HCT116 (cell line): ENCODE results near the gene POFUT2. TPM values are rescaled to one million over a fixed set of nuclear protein-coding genes. Genes with fewer than 3 reads are reported as not detected.

Experiments
- ATAC-seq: fragments of 200-7000 bp; cut with Tn5 transposase; 2 replicates; pipeline ENCODE4 v1.9.1; 2020; ENCODE audit warnings: mild to moderate bottlenecking, moderate library complexity
- BruUV-seq: library from RNA; stranded (reverse); fragments of 400-500 nt; replicated peaks from 2 replicates; lab custom pipeline; 2021; lab: Mats Ljungman, UMichigan
- CTCF ChIA-PET: fragments of 300-600 bp; sonication (Branson Sonifier 250); formaldehyde crosslinking; loops from one replicate; lab custom pipeline; 2021; ENCODE audit warnings: antibody characterized with exemption; lab: Charles Lee
- POLR2A ChIA-PET: fragments of 300-600, 350-600 bp; sonication (Branson Sonifier 250); formaldehyde crosslinking; loops from one replicate; lab custom pipeline; 2021; ENCODE audit warnings: antibody characterized with exemption; lab: Charles Lee
- RAD21 ChIA-PET, 2 experiments: fragments of 300-600 bp; sonication (Branson Sonifier 250); formaldehyde crosslinking; loops; one replicate each; lab custom pipeline; 2023; ENCODE audit warnings: low total read pairs in 2 of 2; ENCODE audit not compliant: uncharacterized antibody in 2 of 2, unreplicated experiment in 2 of 2, low non-redundant PET in 1 of 2; lab: Charles Lee
- DNase-seq: peaks from one replicate; pipeline ENCODE4 v3.0.0-alpha.2; 2010; ENCODE audit warnings: low read depth, low spot score
- H2AFZ ChIP-seq: fragments of 200-600 bp; shearing (Covaris generic), sonication (generic); 2 replicates; pipeline ENCODE4 v1.6.1; 2017; ENCODE audit warnings: low read depth, mixed run types, mixed read lengths, antibody characterized with exemption, low read length; ENCODE audit not compliant: poor library complexity, severe bottlenecking
- H3K27ac ChIP-seq: 2 replicates; pipeline ENCODE4 v1.5.1; 2012; ENCODE audit warnings: low read depth, low read length
- H3K27me3 ChIP-seq: fragments of 200-600 bp; sonication (generic); 2 replicates; pipeline ENCODE4 v1.6.1; 2016; ENCODE audit warnings: mixed run types, low read length, mixed read lengths; ENCODE audit not compliant: insufficient read depth
- H3K36me3 ChIP-seq, 2 experiments: fragments of 200-500 bp in 1 of 2; fragments of 200-600 bp in 1 of 2; sonication (Bioruptor generic) in 1 of 2; sonication (generic) in 1 of 2; 2 replicates each; pipeline versions ENCODE4 v1.5.1 to v1.6.1; 2014 to 2016; ENCODE audit warnings: low read length in 2 of 2, inconsistent platforms in 1 of 2, mixed read lengths in 1 of 2, mixed run types in 1 of 2; ENCODE audit not compliant: insufficient read depth in 2 of 2, control insufficient read depth in 1 of 2
- H3K4me1 ChIP-seq, 2 experiments: fragments of 200-600 bp in 1 of 2; sonication (generic) in 1 of 2; 2 replicates each; pipeline versions ENCODE4 v1.5.1 to v1.6.1; 2012 to 2017; ENCODE audit warnings: low read length in 2 of 2, inconsistent platforms in 1 of 2, mild to moderate bottlenecking in 1 of 2, mixed read lengths in 1 of 2, mixed run types in 1 of 2, moderate library complexity in 1 of 2; ENCODE audit not compliant: insufficient read depth in 2 of 2, control insufficient read depth in 1 of 2
- H3K4me2 ChIP-seq: fragments of 200-600 bp; sonication (generic); 2 replicates; pipeline ENCODE4 v1.6.1; 2017; ENCODE audit warnings: mixed run types, low read length, mixed read lengths
- H3K4me3 ChIP-seq, 2 experiments: fragments of 200-600 bp in 1 of 2; sonication (generic) in 1 of 2; replicated peaks in 1 of 2; 2 replicates each; pipeline ENCODE4 v1.5.1; 2011 to 2016; ENCODE audit warnings: low read length in 2 of 2, control low read depth in 1 of 2, low read depth in 1 of 2, mild to moderate bottlenecking in 1 of 2, mixed read lengths in 1 of 2, mixed run types in 1 of 2
- H3K79me2 ChIP-seq: fragments of 200-600 bp; sonication (generic); 2 replicates; pipeline ENCODE4 v1.6.1; 2017; ENCODE audit warnings: mild to moderate bottlenecking, mixed run types, low read length, moderate library complexity, mixed read lengths; ENCODE audit not compliant: insufficient read depth
- H3K9ac ChIP-seq: fragments of 200-600 bp; sonication (generic); 2 replicates; pipeline ENCODE4 v1.6.1; 2016; ENCODE audit warnings: low read length, mixed read lengths
- H3K9me2 ChIP-seq: fragments of 200-600 bp; sonication (generic), shearing (Covaris generic); 2 replicates; pipeline ENCODE4 v1.6.1; 2017; ENCODE audit warnings: mixed run types, mild to moderate bottlenecking, moderate library complexity; ENCODE audit not compliant: insufficient read depth
- H3K9me3 ChIP-seq, 2 experiments: fragments of 200-500 bp in 1 of 2; fragments of 200-600 bp in 1 of 2; sonication (Bioruptor generic) in 1 of 2; sonication (generic) in 1 of 2; 2 replicates each; pipeline ENCODE4 v1.6.1; 2014 to 2017; ENCODE audit warnings: low read length in 2 of 2, mixed read lengths in 2 of 2, inconsistent platforms in 1 of 2, low read depth in 1 of 2, mild to moderate bottlenecking in 1 of 2, mixed run types in 1 of 2, moderate library complexity in 1 of 2; ENCODE audit not compliant: control insufficient read depth in 1 of 2, insufficient read depth in 1 of 2
- H4K20me1 ChIP-seq: fragments of 200-600 bp; sonication (generic), shearing (Covaris generic); 2 replicates; pipeline ENCODE4 v1.6.1; 2017; ENCODE audit warnings: mixed run types, mild to moderate bottlenecking, moderate library complexity; ENCODE audit not compliant: insufficient read depth
- CBX3 ChIP-seq: IDR thresholded peaks from 2 replicates; pipeline ENCODE4 v1.6.1; 2012; ENCODE audit warnings: low read depth
- EGR1 ChIP-seq: IDR thresholded peaks from 2 replicates; pipeline ENCODE4 v1.6.1; 2012; ENCODE audit warnings: low read depth
- EZH2 ChIP-seq: fragments of 200-600 bp; sonication (generic); IDR thresholded peaks from 2 replicates; pipeline ENCODE4 v1.6.1; 2017; ENCODE audit warnings: antibody characterized with exemption, mixed run types
- POLR2A ChIP-seq: IDR thresholded peaks from 2 replicates; pipeline ENCODE4 v1.7.0; 2011; ENCODE audit warnings: borderline replicate concordance; ENCODE audit not compliant: insufficient read depth, insufficient read length; ENCODE audit errors: extremely low read depth
- SP1 ChIP-seq: IDR thresholded peaks from 2 replicates; pipeline ENCODE4 v1.6.1; 2012; ENCODE audit warnings: low read depth
- SRF ChIP-seq: IDR thresholded peaks from 2 replicates; pipeline ENCODE4 v1.6.1; 2012; ENCODE audit warnings: low read depth
- TCF7L2 ChIP-seq: IDR thresholded peaks from 2 replicates; pipeline ENCODE4 v1.7.0; 2011; ENCODE audit warnings: borderline replicate concordance, inconsistent platforms; ENCODE audit not compliant: insufficient read depth, insufficient read length; ENCODE audit errors: extremely low read depth
- ZFX ChIP-seq: fragments of 450-650 bp; IDR thresholded peaks from 2 replicates; pipeline ENCODE4 v1.6.1; 2017
- ZNF274 ChIP-seq: fragments of 200-500 bp; sonication (Bioruptor generic); IDR thresholded peaks from 2 replicates; pipeline ENCODE4 v1.6.1; 2014; ENCODE audit warnings: mild to moderate bottlenecking, low read depth, low read length, inconsistent platforms
- intact Hi-C: fragments of 100-400 bp; cut with micrococcal nuclease; formaldehyde crosslinking; loops from 2 replicates; pipeline ENCODE4 v1.10.0; 2022
- total RNA-seq: library from RNA; stranded (reverse); gene quantifications from one replicate; pipeline ENCODE4 v1.2.1, GENCODE V29; 2021; ENCODE audit not compliant: unreplicated experiment

POFUT2 gene
- total RNA-seq, 1 experiment from 2014 or later = 20.5 TPM

DNA sequence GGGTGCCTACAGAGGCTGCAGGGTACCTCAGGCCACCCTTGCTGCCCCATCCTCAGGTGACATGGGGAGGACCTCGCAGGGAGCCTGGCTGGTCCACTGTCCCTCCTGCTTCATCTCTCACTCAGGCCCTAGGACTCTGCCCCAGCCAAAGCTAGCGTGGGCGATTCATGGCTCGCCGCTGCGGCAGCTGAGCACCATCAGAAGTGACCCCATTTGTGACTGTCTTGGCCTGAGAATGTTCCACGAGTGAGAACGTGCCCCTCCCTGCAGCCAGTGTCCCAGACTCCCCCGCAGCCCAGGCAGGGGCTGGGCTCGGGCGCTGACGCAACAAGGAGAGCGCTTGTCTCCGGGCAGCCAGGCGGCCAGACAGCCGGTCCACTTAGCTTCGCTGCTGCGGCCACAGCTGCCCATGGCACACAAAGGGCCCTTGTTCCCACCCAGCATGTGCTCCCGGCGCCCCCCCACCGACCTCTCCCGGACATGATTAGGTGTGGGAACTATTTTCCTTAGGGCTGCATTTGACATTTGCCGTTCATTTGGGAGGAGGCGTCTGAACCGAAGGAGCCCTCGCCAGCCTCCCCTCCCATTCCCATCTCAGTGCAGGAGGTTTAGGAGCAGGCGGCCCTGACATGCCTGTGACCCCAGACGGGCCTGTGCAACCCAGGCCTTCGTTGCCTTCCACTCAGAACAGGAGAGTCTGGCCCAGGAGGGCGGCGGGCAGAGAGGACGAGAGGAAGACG lies 19.3 kb upstream of the POFUT2 start:
- H3K4me3 ChIP-seq = no peak overlapping the region
- BruUV-seq = no TSS peak
- RAD21 ChIA-PET = no interaction called here

DNA sequence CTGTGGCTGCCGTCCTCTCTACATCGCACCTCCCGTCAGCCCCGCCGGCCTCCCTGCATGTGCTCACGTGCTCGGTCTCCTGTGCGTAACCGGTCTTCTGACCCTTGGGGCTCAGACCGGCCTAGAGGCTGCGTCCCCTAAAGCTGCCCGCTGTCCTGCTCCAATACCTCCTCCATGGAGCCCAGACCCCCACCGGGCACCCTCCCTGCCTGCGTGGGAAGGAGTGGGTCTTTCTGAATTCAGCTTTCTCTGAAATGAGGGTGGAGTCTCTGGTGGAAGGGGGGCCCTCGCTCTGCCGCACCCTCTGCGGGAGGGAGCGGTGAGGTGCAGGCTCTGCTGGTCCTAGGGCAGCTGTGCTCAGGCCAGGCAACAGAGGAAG lies 18.7 kb upstream of the POFUT2 start:
- H3K9me2 ChIP-seq = no peaks in the 10 kb centered on the region
- H4K20me1 ChIP-seq = no peaks in the 10 kb centered on the region
- TF ChIP-seq POLR2A (no peak), EZH2 (no peak), ZNF274 (no peak), SP1 (no peak), CBX3 (no peak), ZFX (no peak), SRF (no peak)
- no peaks in the 10 kb centered on the region for H3K36me3 ChIP-seq
- H3K9me3 ChIP-seq = no peaks in the 10 kb centered on the region
- RAD21 ChIA-PET = no interaction called here
- H3K4me3 ChIP-seq = no peak overlapping the region
- no peak for ATAC-seq
- H3K4me1 ChIP-seq = peaks cover 0 to 27% of the 10 kb centered on the region in 2 experiments
- intact Hi-C loops = no loop called here
- H3K4me2 ChIP-seq = no peak overlapping the region
- CTCF ChIA-PET = no interaction called here
- no peak overlapping the region for H3K27ac ChIP-seq
- H3K79me2 ChIP-seq = no peaks in the 10 kb centered on the region
- POLR2A ChIA-PET = no interaction called here
- H3K27me3 ChIP-seq = no peaks in the 10 kb centered on the region
- DNase-seq = no peak
- H2AFZ ChIP-seq = no peak overlapping the region
- no peak overlapping the region for H3K9ac ChIP-seq
- BruUV-seq = no TSS peak

More for the DNA sequence above, 19.3 kb upstream of the POFUT2 start:
- no peaks in the 10 kb centered on the region for H4K20me1 ChIP-seq
- H3K27me3 ChIP-seq = no peaks in the 10 kb centered on the region
- ChIA-PET CTCF (no interaction called here), POLR2A (no interaction called here)
- intact Hi-C loops = no loop called here
- TF ChIP-seq EGR1 (no peak), ZFX (no peak), TCF7L2 (no peak), SRF (no peak), SP1 (no peak)
- H3K79me2 ChIP-seq = no peaks in the 10 kb centered on the region
- H3K4me1 ChIP-seq = peaks cover 0 to 27% of the 10 kb centered on the region in 2 experiments
- DNase-seq (no peak), ATAC-seq (no peak)
- no peak overlapping the region for H2AFZ ChIP-seq
- no peaks in the 10 kb centered on the region for H3K9me2 ChIP-seq
- H3K27ac ChIP-seq = no peak overlapping the region
- H3K9me3 ChIP-seq = no peaks in the 10 kb centered on the region
- no peaks in the 10 kb centered on the region for H3K36me3 ChIP-seq
- no peak overlapping the region for H3K4me2 ChIP-seq
- no peak overlapping the region for H3K9ac ChIP-seq
